HG03175 (cell line): ENCODE measurements around the gene TMEM121.

Experiments used
- ATAC-seq: cut with Tn5 transposase; IDR thresholded peaks from one replicate; pipeline ENCODE4 v1.9.1; 2021; ENCODE audit warnings: mild to moderate bottlenecking, moderate library complexity; ENCODE audit not compliant: unreplicated experiment

The TMEM121 gene

DNA sequence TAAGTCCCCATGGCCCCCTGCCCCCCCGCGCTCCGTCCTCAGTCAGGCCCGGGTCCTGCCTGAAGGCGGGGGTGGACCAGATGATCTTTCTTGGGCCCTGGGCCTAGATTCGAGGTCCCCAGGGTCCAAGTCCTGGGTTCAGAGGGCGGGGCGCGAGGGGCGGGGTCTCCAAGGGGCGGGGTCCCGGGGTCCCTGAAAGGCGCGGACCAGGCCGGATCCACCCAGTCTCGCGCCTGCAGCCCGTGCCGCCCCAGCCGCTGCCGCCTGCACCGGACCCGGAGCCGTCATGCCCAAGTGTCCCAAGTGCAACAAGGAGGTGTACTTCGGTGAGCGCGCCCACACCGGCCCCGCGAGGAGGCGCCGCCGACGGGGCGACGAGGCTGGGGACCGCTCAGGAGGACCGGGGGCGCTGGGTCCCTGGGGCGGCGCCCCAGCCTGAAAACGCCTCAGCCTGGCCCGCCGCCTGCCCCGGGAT is 39.4 kb upstream of the TMEM121 start:
- ATAC-seq: no peak

DNA sequence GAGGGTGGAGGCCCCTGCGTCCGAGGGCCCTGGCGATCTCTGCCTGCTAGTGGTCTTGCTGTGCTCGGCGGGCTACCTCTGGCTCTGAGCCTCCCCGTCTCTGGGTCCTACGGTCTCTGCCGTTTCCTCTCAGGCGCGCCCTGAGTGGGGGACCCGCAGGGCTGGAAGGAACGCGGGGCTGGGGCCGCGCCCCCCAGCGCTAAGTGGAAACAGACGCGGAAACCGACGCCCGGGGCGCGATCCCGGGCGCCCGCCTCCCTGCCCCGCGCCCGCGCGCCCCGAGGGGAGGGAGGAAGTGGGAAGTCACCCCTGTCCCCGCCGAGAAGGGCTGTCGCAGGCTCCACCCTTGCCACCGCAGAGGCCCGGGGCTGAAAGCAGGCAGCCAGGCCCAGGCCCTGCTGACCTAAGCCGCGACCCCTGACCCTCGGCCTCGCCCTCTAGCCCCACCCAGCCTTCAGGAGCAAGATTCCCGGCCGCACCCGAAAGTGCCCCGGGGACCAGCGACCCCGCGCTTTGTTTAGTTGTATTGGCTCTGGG is 38.9 kb upstream of the TMEM121 start:
- ATAC-seq: no peak

DNA sequence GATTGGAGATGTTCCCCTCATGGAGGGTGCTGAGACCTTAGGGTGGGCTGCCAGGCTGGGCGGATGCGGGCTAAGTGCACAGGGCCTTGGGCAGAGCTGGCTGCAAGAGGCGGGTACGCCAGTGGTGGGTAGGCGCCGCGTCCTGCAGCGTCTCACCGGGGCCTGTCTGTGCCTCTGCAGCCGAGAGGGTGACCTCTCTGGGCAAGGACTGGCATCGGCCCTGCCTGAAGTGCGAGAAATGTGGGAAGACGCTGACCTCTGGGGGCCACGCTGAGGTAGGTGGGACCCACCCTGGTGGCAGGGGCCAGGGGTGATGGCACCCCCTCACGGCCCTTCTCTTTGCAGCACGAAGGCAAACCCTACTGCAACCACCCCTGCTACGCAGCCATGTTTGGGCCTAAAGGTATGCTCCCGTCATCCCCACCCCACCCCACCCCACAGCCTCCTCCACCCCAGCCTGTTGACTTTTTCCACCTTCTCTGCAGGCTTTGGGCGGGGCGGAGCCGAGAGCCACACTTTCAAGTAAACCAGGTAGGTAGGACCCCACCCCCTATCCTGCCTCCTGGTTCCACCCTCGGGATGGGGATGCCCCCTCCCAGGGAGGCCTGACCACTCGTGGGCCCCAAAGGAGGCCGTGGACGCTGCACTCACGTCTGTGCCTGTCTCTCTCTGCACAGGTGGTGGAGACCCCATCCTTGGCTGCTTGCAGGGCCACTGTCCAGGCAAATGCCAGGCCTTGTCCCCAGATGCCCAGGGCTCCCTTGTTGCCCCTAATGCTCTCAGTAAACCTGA is 38.2 kb upstream of the TMEM121 start:
- ATAC-seq: no peak

DNA sequence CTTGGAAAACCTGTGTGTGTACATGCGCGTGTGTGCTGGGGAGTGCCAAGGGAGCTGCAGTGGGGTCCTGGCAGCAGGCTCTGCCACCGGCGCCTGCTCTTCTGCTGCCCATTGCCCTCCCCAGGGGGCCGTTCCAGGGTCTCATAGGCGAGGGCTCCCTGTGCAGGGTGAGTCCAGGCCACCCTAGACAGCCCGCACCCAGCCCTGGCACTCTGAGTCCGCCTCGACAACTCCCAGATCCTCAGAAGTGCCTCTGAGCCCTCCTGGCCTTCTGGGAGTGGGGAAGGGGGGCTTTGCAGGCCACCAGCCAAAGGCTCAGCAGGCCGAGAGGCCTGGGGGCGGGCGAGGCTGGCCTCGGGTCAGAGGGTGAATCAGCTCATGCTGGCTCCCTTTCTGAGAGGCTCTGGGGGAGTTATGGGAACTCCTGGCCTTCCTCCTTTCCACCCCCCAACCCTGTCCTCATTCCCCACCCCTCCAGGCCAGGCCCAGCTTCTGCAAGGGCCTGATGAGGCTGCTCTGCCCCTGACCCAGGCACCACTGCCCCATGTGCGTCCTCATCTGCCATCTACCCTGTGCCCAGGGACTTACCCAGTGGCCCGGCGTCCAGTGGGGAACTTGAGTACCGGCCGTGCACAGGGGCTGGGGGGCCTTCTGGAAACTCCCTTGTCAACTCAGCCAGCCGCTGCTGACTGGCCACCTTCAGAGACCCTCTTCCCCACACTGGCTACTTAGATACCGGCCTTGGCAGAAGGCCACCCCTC is 37.4 kb upstream of the TMEM121 start:
- ATAC-seq: no peak

DNA sequence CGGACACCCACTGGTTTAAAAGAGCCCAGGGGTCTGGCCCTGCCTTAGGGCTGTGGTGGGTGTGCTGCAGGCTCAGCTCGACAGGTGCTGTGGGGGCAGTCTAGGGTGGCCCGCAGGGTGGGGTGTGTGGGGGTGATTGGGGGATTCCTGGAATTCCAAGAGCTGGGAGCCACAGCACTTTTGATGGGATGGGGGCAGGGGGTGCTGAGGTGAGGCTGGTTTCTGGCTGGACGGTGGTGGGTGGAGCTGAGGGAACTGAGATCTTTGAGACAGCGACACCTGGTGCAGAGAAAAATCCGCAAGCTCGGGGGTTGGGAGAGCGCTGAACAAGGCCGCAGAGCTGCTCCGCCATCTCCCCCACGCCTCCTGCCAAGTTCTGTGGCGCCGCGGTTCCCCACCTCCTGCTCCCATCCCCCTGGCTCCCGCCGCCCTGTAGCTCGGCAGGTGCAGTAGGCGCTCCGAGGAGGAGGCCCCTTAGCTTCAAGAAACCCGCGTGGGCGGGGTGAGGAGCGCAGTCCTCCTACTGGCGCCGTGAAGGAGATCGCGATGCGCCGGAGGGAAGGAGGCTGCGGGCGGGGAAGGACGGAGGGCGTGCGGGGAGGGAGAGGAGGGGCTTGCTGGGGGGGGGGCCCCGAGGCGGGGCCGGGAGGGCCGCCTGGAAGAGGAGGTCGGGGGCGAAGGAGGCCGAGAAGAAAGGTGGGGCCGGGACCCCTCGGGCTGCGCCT is 36.7 kb upstream of the TMEM121 start:
- no peak for ATAC-seq

DNA sequence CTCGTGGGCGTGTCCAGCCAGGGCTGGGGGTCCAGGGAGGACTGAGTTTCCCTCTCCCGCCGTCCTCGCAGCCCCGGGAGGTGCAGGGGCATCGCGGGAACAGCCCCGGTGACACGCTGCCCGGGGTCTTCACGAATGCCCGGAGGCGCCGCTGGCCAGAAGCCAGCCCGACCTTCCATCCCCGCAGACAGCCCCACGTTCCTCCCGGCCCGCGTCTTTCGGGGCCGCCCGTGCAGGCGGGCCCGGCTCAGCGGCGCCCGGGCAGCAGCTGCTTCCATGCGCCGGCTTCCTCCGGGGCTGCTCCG is 36.2 kb upstream of the TMEM121 start:
- ATAC-seq: peak; percentile 2

DNA sequence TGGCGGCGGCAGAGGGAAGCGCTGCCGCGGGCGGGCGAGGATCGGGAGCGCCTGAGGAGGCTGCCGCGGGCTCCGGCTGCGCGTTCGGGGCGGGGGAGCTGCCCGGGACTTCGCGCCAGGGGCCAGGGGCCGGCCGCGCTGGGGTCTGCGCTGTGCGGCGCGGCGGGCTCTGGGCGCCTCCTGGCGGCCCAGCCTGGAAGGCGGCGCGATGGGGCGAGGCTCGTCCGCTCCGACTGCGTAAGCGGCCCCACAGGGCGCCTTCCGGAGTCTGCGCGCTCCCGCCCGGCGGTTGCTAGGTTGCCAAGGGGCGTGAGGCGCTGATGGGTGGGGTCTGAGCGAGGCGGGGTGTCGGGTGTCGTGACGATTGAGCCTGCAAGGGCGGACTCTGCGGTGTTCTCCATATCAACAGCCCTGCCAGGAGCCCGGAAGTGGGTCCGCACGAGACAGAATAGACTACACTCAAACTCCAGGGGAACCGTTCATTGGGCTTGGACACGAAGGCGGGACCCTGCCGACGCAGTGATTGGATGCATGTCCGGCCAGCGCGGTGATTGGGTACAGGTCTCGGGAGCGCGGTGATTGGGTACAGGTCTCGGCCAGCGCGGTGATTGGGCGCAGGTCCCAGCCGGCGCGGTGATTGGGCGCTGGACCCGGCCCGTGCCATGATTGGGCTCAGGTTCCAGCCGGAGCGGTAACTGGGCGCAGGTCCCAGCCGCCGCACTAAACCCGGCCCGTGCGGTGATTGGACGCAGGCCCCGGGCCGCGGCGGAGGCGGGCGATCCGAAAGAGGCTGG is 35.6 kb upstream of the TMEM121 start, which contains the start of gene TEDC1:
Gene TEDC1 (plus strand): TSS at position 675 of the 794 bp plus-strand sequence. CDS start 130 bp downstream, outside the sequence.
- ATAC-seq: peak; percentile 69

DNA sequence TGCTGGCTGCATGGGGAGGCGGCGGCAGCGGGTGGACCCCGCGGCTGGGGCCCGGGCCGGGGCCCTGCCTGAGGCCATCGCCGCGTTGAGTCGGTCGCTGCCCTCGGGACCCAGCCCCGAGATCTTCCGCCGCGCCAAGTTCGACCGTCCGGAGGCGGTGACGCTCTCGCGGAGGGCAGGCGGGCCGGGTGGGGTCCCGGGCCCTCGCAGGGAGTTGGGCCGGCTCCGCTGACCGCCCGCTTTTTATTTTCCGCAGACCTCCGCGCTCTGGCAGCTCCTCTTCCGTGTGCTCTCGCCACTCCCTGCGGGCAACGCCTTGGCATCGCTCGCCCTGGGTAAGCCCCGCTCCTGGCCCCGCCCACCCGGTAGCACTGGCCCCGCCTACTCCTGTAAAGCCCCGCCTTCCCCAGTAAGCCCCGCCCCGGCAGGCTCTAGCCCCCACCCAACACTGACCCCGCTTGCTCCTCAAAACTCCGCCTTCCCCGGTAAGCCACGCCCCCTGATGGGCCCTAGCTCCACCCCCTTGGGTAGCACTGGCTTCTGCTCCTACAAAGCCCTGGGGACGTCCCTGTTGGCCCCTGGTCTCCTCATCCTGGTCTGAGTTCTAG is 34.9 kb upstream of the TMEM121 start:
- ATAC-seq: no peak

DNA sequence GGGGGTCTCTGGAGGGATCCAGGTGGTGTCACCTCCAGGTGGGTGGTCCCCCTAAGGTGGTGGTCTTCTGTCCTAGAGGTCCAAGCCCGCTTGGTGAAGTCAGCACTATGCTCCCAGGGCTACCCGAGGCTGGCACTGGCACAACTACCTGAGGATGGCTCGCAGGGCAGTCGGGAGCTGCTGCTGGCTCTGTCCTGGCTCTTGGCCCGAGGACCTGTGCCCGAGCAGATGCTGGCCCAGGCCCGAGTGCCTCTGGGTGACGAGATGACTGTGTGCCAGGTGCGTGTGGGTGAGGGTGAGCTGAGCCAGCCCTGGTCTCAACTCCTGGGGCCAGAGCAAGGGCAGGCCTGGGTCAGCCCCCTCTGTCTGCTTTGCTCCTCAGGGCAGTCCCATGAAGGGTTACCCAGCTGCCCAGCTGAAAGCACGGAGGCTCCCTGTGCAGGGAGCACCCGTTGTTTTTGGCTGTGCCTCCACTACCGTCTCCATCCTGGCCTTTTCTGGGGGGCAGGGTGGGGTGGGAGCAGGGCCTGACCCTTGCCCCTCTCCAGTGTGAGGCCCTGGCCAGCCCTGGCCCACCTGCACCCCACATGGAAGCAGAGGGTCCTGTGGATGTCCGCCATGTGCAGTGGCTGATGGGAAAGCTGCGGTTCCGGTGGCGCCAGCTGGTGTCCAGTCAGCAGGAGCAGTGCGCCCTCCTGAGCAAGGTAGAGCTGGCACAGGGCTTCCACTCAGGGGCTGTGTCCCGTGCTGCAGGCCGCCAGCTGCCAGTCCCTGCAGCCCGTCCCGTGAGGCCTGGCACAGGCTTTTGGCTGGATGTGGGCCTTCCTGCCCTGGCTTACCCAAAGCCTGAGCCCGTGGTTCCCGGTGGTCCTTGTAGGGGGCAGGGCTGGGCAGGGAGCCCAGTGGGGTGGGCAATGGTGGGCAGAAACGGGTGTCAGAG is 34.1 kb upstream of the TMEM121 start:
- ATAC-seq: no peak

DNA sequence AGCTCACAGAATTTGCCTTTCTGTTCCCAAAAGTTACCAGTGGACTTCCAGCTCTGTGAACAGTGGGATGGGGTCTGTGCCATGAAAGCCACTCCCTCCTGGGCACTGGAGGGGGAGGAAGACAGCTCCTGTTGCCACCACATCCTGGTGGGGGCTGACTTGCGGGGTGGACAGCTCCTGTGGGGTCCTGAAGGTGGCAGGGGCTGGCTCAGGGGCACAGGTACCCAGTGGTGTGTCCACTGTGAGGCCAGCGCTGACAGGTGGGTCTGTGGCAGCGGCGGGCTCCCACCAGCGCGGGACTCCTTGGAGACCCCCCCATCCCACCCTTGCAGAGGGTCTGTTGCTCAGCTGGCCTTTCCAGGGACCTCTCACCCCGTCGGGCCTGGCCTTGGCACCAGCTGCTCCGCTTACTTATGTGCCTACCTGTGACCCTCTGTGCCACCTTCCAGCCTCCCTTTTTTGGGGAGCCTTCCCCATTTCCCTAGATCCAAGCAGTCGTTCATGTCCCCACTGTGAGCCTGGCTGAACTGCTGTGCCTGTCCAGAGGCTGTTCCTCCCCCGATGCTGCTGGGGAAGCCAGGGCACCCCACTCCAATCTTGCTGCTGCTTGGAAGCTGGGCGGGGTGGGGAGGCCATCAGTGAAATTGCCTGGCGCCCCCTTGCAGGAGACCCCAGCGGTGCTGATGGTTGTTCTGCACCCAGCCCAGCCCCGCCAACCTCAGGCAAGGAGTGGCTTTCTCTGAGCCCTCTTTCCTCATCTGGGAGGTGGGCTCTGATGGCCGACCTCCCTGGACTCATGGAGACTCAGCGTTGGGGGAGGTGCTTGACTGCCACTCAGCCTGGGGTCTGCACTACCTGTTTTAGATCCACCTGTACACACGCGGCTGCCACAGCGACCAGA is 33.2 kb upstream of the TMEM121 start:
- no peak for ATAC-seq

DNA sequence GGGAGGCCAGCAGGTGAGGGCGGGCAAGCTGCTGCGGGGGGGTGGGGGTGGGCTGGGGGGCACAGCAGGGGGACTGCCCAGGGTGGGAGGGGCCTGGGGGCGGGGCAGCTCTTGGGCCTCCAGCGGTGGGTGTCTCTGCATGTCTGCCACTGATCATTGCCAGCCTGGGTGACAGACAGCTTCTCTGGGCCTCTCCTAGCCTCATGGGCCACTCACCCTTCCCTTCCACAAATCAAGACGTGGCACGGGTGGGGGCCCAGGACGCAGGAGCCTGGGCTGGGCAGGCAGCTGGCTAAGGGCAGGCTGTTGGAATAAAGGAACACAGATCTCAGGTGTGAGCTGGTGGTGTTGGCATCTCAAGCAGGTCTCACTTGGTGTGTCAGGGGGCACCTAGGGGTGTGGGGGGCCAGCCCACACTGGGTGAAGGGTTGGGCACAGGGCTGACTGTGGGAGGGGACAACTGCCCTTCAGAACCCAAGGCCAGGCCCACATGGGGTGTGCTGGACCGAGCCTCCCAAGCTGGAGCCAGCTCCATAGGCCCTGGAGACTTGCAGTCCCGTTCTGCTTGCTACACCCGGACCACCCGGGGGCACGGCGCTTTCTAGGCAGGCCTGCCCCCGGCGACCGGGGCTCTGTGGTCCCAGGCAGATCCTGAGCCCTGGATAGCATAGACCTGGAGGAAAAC is 32.3 kb upstream of the TMEM121 start:
- no peak for ATAC-seq

DNA sequence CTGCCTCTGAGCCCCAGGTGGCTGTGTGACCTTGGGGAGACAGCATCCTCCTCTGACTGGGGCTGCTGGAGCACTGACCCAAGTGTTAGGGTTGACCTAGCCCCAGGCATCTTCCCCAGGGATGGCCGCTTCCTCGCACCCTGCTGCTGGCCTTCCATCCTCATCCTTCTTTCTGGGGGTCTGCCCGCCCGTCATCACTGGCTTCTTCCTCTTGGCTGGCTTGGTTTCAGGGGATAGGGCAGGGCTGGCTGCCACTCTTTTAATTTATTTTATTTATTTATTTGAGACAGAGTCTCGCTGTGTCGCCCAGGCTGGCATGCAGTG is 31.8 kb upstream of the TMEM121 start:
- ATAC-seq: no peak

DNA sequence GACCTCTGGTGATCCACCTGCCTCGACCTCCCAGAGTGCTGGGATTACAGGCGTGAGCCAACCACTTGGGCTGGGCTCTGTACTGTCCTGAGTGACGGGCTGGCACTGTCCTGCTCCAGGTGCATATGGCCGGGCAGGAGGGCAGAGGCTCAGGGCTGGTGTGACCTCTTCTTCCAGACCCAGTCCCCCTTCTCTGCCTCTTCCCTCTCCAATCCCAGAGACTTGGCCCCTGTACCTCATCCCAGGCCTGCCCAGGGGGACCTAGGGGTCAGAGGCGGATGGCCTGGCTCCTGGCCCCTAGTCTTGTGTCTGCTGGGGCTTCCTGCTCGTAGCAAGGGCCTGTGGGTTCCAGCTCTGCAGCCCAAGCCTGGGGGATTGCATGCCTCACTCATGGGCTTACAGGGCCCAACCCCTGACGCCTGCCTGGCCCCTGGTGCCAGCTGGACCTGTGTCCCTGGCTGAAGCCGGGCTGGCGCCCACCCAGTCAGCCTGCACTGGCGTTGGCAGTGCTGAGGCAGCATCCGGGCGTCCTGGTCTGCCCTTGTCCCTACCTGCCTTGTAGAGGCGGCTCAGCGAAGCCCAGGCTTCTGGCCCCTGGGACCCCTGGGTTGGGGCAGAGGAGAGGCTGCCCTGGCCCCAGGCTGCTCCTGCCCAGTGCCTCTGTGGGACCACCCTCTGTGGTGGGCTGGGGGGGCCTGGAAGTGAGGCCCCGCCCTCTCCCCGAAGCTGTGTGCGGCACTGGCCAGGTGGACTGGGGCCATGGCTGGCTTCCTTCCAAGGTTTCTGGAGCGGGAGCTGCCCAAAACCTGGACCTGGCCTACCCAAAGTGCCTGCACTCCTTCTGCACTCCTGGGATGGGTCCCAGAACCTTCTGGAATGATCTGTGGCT is 31.0 kb upstream of the TMEM121 start:
- no peak for ATAC-seq

DNA sequence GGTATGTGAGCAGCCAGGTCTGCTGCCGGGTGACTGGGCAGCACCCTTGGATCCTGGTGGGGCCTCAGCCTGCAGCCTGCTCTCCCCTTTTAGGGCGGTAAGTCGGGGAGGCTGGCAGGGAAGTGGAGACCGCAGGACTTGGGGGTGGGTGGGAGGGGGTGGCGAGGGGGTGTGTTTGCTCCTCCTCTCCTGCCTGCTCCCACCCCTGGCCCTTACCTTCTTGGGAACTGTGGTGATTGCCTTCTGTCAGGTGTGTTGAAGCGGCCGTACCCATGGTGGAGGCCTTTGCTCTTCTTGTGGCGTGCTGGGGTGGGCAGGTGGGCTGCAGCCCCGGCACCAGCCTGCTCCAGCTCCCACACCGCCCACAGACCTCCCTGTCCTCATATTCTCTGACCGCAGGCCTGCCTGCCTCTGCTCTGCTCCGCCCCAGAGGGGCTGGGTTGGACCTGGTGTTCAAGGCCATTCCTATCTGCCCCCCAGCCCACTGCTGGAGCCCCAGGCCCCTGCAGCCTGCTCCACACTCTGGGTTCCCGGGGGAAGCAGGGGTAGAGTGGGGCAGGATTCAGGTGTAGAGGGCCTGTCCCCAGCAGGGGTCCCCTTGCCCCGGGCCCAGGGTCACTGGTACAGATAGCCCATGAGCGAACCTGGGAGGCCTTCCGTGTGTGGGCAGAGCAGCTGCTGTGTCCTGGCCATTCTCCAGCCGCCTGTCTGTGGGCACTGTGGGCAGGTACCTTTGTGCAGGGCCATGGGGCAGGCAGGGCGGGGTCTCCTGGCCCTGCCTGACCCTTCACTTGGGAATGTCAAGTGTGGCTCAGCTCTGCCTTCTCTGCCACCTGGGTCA is 30.2 kb upstream of the TMEM121 start:
- ATAC-seq: no peak

DNA sequence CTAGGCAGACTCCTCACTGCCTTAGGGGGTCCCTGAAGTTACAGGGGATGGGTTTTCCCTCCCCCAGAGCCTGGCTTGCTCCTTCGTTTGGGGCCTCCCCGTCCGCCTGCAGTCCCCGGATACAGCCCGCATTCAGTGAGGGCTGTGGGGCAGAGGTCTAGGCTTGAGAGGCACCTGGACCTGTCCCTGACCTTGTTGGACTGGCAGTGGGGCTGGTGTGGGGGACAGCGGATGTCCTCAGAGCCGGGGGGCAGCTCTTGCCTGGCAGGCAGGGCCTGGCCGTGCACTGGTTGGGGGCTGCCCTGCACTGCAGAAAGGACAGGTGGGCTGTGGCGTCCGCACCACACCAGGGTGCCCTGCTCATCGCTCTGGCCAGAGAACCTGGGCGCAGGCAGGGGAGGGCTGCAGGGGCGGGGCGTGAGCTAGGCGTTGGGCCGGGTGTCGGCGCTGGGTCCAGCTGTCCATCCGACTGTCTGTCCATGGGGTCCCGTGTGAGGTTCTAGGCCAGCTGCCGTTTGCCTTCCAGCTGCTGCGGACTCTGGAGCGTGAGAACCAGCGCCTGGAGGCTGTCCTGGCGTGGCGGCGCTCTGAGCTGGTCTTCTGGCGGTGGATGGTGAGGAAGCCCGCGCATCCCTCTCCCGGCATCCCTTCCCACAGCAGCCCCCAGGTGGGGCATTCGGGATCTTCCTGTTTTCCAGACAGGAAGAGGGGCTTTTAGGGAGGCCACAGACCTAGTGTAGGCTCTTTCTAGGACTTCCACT is 29.4 kb upstream of the TMEM121 start:
- no peak for ATAC-seq
